NCI-H2029 treated with DMSO at 0.1 percent for 48 hours (cell line): ENCODE data around the gene MAD1L1.
"Not testable (repeated sequence)": the region's sequence is repeated elsewhere in the genome, so short reads cannot be mapped to it uniquely, and the experiment has no call there.

ENCODE experiments used
- DNase-seq: peaks from one replicate; lab custom pipeline; 2025; lab: John Stamatoyannopoulos, UW

The MAD1L1 gene

GRCh38 chr7:1864161-1864940 lies 368.4 kb downstream of the MAD1L1 start:
- DNase-seq: no peak

GRCh38 chr7:1863091-1863900 lies 369.4 kb downstream of the MAD1L1 start:
- DNase-seq: no peak

GRCh38 chr7:1862560-1862959 lies 370.2 kb downstream of the MAD1L1 start:
- no peak for DNase-seq

GRCh38 chr7:1861799-1862458 lies 370.8 kb downstream of the MAD1L1 start:
- no peak for DNase-seq

- DNase-seq: not testable (repeated sequence)
These were observed 371.6 kb downstream of the MAD1L1 start for GRCh38 chr7:1860881-1861798.

GRCh38 chr7:1859266-1860035 lies 373.3 kb downstream of the MAD1L1 start:
- DNase-seq: no peak

GRCh38 chr7:1858435-1859265 lies 374.1 kb downstream of the MAD1L1 start:
- DNase-seq: no peak

- DNase-seq: no peak
These were observed 375.0 kb downstream of the MAD1L1 start for GRCh38 chr7:1857487-1858421.

GRCh38 chr7:1856888-1857441 lies 375.8 kb downstream of the MAD1L1 start:
- DNase-seq: no peak

GRCh38 chr7:1856161-1856887 lies 376.4 kb downstream of the MAD1L1 start:
- no peak for DNase-seq

- DNase-seq: no peak
These were observed 377.0 kb downstream of the MAD1L1 start for GRCh38 chr7:1855725-1856160.

- no peak for DNase-seq
These were observed 377.6 kb downstream of the MAD1L1 start for GRCh38 chr7:1854866-1855724.

- DNase-seq: no peak
These were observed 378.5 kb downstream of the MAD1L1 start for GRCh38 chr7:1853986-1854865.

GRCh38 chr7:1853431-1853985 lies 379.2 kb downstream of the MAD1L1 start:
- no peak for DNase-seq
